ENCODE results near the gene ZNF148.

ZNF148 gene

GRCh38 chr3:125278155-125278554, 97.0 kb downstream of the ZNF148 start:
- no peak for DNase-seq

- DNase-seq, result no peak
These were observed 104.0 kb downstream of the ZNF148 start for GRCh38 chr3:125271127-125271526.

GRCh38 chr3:125267460-125267859, 107.7 kb downstream of the ZNF148 start:
- DNase-seq, result no peak

GRCh38 chr3:125266971-125267370, 108.2 kb downstream of the ZNF148 start:
- no peak for DNase-seq

GRCh38 chr3:125262161-125262560, 113.0 kb downstream of the ZNF148 start:
- no peak for DNase-seq

GRCh38 chr3:125261031-125261430, 114.1 kb downstream of the ZNF148 start:
- no peak for DNase-seq

- DNase-seq, result no peak
These were observed 115.0 kb downstream of the ZNF148 start for GRCh38 chr3:125260158-125260557.

GRCh38 chr3:125257536-125257935, 117.6 kb downstream of the ZNF148 start:
- no peak for DNase-seq

- DNase-seq, result no peak
These were observed 118.5 kb downstream of the ZNF148 start for GRCh38 chr3:125256675-125257074.

- DNase-seq, result no peak
These were observed 124.2 kb downstream of the ZNF148 start for GRCh38 chr3:125250973-125251372.

GRCh38 chr3:125246237-125246636, 128.9 kb downstream of the ZNF148 start:
- no peak for DNase-seq

GRCh38 chr3:125245521-125245920, 129.6 kb downstream of the ZNF148 start:
- DNase-seq, result no peak

GRCh38 chr3:125240496-125240895, 134.6 kb downstream of the ZNF148 start:
- DNase-seq, result no peak

GRCh38 chr3:125239266-125239665, 135.9 kb downstream of the ZNF148 start:
- no peak for DNase-seq

- DNase-seq, result no peak
These were observed 136.4 kb downstream of the ZNF148 start for GRCh38 chr3:125238759-125239158.

- no peak for DNase-seq
These were observed 138.7 kb downstream of the ZNF148 start for GRCh38 chr3:125236331-125236903.

- DNase-seq, result no peak
These were observed 140.3 kb downstream of the ZNF148 start for GRCh38 chr3:125234831-125235230.

GRCh38 chr3:125232401-125232800, 142.7 kb downstream of the ZNF148 start:
- no peak for DNase-seq

- no peak for DNase-seq
These were observed 143.2 kb downstream of the ZNF148 start for GRCh38 chr3:125231895-125232294.

- DNase-seq, result no peak
These were observed 145.4 kb downstream of the ZNF148 start for GRCh38 chr3:125229707-125230106.

- DNase-seq, result no peak
These were observed 146.0 kb downstream of the ZNF148 start for GRCh38 chr3:125229168-125229567.

- DNase-seq, result no peak
These were observed 153.3 kb downstream of the ZNF148 start for GRCh38 chr3:125221831-125222230.

- DNase-seq, result no peak
These were observed 154.2 kb downstream of the ZNF148 start for GRCh38 chr3:125220727-125221429.

- DNase-seq, result no peak
These were observed 154.9 kb downstream of the ZNF148 start for GRCh38 chr3:125220183-125220582.

GRCh38 chr3:125219261-125219701, 155.8 kb downstream of the ZNF148 start:
- DNase-seq, result no peak
